Epithelial cell of esophagus (primary cell): ENCODE results near the gene PNLDC1.
"Not testable (repeated sequence)": the region's sequence is repeated elsewhere in the genome, so short reads cannot be mapped to it uniquely, and the experiment has no call there.

Experiments
- DNase-seq: peaks from one replicate; pipeline ENCODE4 v3.0.0; 2010; ENCODE audit warnings: low read depth
- H3K4me3 ChIP-seq: 2 replicates; pipeline ENCODE4 v1.5.1; 2011; ENCODE audit warnings: mild to moderate bottlenecking, low read length, control low read depth
- CTCF ChIP-seq: IDR thresholded peaks from 2 replicates; pipeline ENCODE4 v1.5.1; 2011; ENCODE audit warnings: low read depth, mild to moderate bottlenecking, low read length, control low read depth, inconsistent platforms; ENCODE audit not compliant: insufficient read depth; ENCODE audit errors: missing control alignments

The PNLDC1 gene

GRCh38 chr6:159813781-159814180 is 13.7 kb downstream of the PNLDC1 start:
- H3K4me3 ChIP-seq = no peak overlapping the region
- no peak for TF ChIP-seq CTCF
- no peak for DNase-seq

GRCh38 chr6:159815410-159815809 is 15.3 kb downstream of the PNLDC1 start:
- H3K4me3 ChIP-seq = no peak overlapping the region
- no peak for DNase-seq
- no peak for TF ChIP-seq CTCF

DNA sequence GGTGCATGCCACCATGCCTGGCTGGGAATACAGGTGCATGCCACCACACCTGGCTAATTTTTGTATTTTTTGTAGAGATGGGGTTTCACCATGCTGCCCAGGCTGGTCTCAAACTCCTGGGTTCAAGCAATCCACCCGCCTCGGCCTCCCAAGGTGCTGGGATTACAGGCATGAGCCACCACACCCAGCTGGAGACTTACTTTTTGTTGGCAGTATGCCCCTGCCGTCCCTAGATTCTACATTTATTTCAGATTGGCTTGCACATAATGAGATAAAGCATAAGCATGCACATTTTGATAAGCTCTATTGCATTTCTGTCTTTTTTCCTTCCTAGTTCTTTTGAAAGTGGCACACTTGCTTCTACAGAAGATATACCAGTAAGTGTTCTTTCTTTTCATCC is 16.7 kb downstream of the PNLDC1 start:
- DNase-seq, H3K4me3 ChIP-seq: not testable (repeated sequence)

- no peak overlapping the region for H3K4me3 ChIP-seq
- DNase-seq = no peak
- no peak for TF ChIP-seq CTCF
These were observed 18.1 kb downstream of the PNLDC1 start for GRCh38 chr6:159817951-159818739.

- no peak for DNase-seq
- TF ChIP-seq CTCF = no peak
- H3K4me3 ChIP-seq = no peak overlapping the region
These were observed 19.0 kb downstream of the PNLDC1 start for GRCh38 chr6:159819098-159819497.

- TF ChIP-seq CTCF = no peak
- no peak overlapping the region for H3K4me3 ChIP-seq
- DNase-seq = no peak
These were observed 20.0 kb downstream of the PNLDC1 start for GRCh38 chr6:159819932-159820640.

DNA sequence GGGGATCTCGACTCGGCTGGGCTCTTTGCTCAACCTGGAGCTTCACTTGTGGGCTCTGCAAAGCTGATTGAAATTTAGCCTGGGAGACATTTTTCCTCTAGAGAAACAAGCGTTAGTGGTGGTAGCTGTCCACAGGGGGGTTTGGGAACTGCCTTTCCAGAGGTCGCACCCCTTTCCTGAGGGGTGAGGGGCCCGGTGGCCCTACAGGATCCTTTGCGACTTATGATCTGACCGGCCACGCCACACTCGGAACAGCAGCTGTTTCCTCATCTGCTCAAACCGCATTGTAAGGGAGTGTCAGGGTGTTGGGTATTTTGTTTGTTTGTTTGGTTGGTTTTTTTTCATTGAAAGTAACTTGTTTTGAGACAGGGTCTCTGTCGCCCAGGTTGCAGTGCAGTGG is 21.0 kb downstream of the PNLDC1 start:
- TF ChIP-seq CTCF = no peak
- no peak overlapping the region for H3K4me3 ChIP-seq
- no peak for DNase-seq
